Panc1 (cell line): Measurements from ENCODE around the gene PRSS21.

Source experiments
- POLR2AphosphoS5 ChIP-seq: IDR thresholded peaks from 2 replicates; pipeline ENCODE4 v1.6.1; 2012; ENCODE audit warnings: mild to moderate bottlenecking, low read depth, low read length, moderate library complexity
- REST ChIP-seq, 2 experiments: IDR thresholded peaks; 2 replicates each; pipeline ENCODE4 v1.6.1; 2011 to 2012; ENCODE audit warnings: low read depth in 2 of 2, control low read depth in 1 of 2, low read length in 1 of 2, mild to moderate bottlenecking in 1 of 2, moderate library complexity in 1 of 2; ENCODE audit not compliant: insufficient read depth in 1 of 2
- SIN3A ChIP-seq: IDR thresholded peaks from 2 replicates; pipeline ENCODE4 v1.6.1; 2012; ENCODE audit warnings: low read depth, mild to moderate bottlenecking, low read length, moderate library complexity, borderline replicate concordance; ENCODE audit not compliant: insufficient read depth
- TCF7L2 ChIP-seq: IDR thresholded peaks from 2 replicates; pipeline ENCODE4 v1.6.1; 2011; ENCODE audit warnings: mild to moderate bottlenecking, low read depth, low read length, inconsistent platforms
- TF ChIP-seq, protein P1 (sequence below): fragments of 450-650 bp; IDR thresholded peaks from 2 replicates; pipeline ENCODE4 v1.5.1; 2017; ENCODE audit warnings: mild to moderate bottlenecking

DNA sequence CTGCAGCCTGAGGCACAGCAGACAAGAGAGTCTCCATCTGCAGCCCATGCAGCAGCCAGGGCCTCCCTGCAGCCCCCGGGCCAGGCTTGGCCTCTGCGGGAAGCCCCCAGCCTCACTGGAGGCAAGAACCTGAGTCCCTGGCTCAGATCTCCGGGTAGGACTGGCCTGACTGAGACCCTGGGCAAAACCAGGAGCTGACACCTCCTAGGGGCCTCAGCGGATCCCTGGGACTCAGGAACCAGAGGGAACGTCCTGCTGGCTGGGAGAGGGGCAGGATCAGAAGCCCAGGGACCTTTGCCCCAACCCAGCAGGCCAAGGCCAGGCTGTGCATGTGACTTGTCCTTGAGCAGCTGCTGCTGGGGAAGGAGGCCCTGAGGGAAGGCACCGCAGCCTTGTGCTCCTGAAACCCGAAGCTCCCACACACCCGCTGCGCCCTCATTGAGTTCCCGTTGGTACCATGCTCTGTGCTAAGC is 1.7 kb upstream of the PRSS21 start:
- TF ChIP-seq, protein P1, sequence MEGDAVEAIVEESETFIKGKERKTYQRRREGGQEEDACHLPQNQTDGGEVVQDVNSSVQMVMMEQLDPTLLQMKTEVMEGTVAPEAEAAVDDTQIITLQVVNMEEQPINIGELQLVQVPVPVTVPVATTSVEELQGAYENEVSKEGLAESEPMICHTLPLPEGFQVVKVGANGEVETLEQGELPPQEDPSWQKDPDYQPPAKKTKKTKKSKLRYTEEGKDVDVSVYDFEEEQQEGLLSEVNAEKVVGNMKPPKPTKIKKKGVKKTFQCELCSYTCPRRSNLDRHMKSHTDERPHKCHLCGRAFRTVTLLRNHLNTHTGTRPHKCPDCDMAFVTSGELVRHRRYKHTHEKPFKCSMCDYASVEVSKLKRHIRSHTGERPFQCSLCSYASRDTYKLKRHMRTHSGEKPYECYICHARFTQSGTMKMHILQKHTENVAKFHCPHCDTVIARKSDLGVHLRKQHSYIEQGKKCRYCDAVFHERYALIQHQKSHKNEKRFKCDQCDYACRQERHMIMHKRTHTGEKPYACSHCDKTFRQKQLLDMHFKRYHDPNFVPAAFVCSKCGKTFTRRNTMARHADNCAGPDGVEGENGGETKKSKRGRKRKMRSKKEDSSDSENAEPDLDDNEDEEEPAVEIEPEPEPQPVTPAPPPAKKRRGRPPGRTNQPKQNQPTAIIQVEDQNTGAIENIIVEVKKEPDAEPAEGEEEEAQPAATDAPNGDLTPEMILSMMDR, result no peak
- TF ChIP-seq REST (IDR thresholded peaks at IDR 0.05; ENCODE audit: insufficient read depth in 1 of 2, low read depth in 2 of 2, low read length in 1 of 2), result no peak
- no peak for TF ChIP-seq POLR2AphosphoS5
- TF ChIP-seq SIN3A, result no peak
- no peak for TF ChIP-seq TCF7L2
